ENCODE measurements around the gene ELK4. TPM values are rescaled to one million over a fixed set of nuclear protein-coding genes. Genes with fewer than 3 reads are reported as not detected.
A peak's percentile ranks its signal among the peaks of the same experiment; 100 is the strongest.

ELK4 gene
- total and polyA plus RNA-seq, 2 donors, result 14.3 to 20.2 TPM

DNA sequence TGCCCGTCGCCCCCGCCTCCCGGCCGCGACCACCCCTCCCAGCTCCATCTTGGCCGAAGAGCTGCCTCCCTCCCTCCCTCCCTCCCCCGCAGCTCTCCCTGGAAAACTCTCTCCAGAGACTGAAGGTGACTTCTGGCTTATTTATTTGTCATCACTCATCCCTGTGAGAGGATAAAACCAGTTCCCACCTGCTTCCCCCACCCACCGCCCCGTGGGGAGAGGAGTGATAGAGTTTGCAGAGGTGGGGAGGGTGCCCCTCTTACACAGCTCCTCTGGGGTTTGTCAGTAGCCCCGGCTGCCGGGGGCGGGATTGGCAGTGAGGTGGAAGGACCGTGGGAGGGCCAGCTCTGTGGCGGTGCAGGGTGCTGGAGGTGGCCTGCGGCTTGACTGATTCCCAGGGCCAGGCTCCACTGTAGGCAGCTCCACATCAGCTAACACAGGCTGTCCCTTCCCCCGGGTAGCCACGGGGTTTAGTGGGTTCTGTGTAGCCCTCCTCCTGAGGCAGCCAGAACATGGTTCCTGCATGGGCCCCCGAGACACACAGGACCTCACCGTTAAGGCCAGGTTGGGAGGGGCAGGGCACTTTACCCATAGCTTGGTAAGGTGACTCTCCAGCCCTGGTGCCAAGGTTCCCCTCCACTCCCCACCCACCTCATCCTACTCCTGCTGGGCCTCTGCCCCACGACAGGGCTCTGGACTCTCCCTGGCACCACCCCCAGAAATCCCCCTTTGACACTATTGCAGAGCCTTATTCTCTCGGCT lies 62.2 kb downstream of the ELK4 start:
- no peaks in the 10 kb centered on the region for H3K4me1 ChIP-seq (ENCODE audit: control insufficient read depth in 2 of 2, insufficient read depth in 2 of 2, low read length in 2 of 2)
- no peak overlapping the region for H3K27ac ChIP-seq (ENCODE audit: low read depth in 1 of 2, low read length in 1 of 2)
- no peaks in the 10 kb centered on the region for H3K36me3 ChIP-seq (ENCODE audit: control insufficient read depth in 2 of 2, insufficient read depth in 2 of 2, low read length in 1 of 2)
- no peak for DNase-seq (ENCODE audit: low read depth in 6 of 9, low spot score in 9 of 9)
- H3K9me3 ChIP-seq (ENCODE audit: control insufficient read depth in 2 of 2, insufficient read depth in 1 of 2, low read length in 1 of 2), result peaks cover 0 to 5% of the 10 kb centered on the region in 2 donors
- 35% methylated on average over 22 of the region's 22 CpGs for WGBS
- H3K27me3 ChIP-seq (ENCODE audit: control insufficient read depth in 2 of 2, insufficient read depth in 1 of 2, low read length in 1 of 2), result peaks cover 38 to 81% of the 10 kb centered on the region in 2 donors
- H3K4me3 ChIP-seq (ENCODE audit: low read length in 2 of 2), result no peak overlapping the region

- 2% methylated on average over 90 of the region's 90 CpGs for WGBS
- H3K27me3 ChIP-seq (ENCODE audit: control insufficient read depth in 2 of 2, insufficient read depth in 1 of 2, low read length in 1 of 2), result peaks cover 38 to 80% of the 10 kb centered on the region in 2 donors
- peak overlapping the region in 1 of 2 donors; percentile 17 for H3K4me3 ChIP-seq (ENCODE audit: low read length in 2 of 2)
- no peak overlapping the region for H3K27ac ChIP-seq (ENCODE audit: low read depth in 1 of 2, low read length in 1 of 2)
- DNase-seq (ENCODE audit: low read depth in 6 of 9, low spot score in 9 of 9), result no peak
- H3K36me3 ChIP-seq (ENCODE audit: control insufficient read depth in 2 of 2, insufficient read depth in 2 of 2, low read length in 1 of 2), result no peaks in the 10 kb centered on the region
- peaks cover 0 to 5% of the 10 kb centered on the region in 2 donors for H3K9me3 ChIP-seq (ENCODE audit: control insufficient read depth in 2 of 2, insufficient read depth in 1 of 2, low read length in 1 of 2)
- H3K4me1 ChIP-seq (ENCODE audit: control insufficient read depth in 2 of 2, insufficient read depth in 2 of 2, low read length in 2 of 2), result no peaks in the 10 kb centered on the region
Observed at GRCh38 chr1:205568469-205569361, 63.1 kb downstream of the ELK4 start.

DNA sequence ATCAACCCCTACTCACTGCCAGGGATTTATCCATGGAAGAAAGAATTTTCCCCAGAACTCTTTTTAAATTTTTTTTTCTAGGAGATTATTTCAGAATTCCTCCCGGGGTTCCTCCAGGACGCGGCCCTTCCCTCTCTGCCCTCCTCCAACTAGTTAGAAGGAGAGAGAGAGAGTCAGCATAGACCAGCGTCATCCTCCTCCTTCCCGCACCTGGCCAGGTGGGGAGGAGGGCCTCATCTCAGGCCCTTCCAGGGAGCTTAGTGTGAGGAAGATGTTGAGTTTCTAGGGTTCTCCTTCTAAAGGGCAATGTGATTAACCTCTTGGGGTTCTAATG lies 63.7 kb downstream of the ELK4 start:
- 60% methylated on average over 5 of the region's 5 CpGs for WGBS
- Histone ChIP-seq H3K4me1 (ENCODE audit: control insufficient read depth in 2 of 2, insufficient read depth in 2 of 2, low read length in 2 of 2) (no peaks in the 10 kb centered on the region), H3K27ac (ENCODE audit: low read depth in 1 of 2, low read length in 1 of 2) (no peak overlapping the region), H3K36me3 (ENCODE audit: control insufficient read depth in 2 of 2, insufficient read depth in 2 of 2, low read length in 1 of 2) (no peaks in the 10 kb centered on the region), H3K4me3 (ENCODE audit: low read length in 2 of 2) (no peak overlapping the region), H3K9me3 (ENCODE audit: control insufficient read depth in 2 of 2, insufficient read depth in 1 of 2, low read length in 1 of 2) (peaks cover 0 to 5% of the 10 kb centered on the region in 2 donors), H3K27me3 (ENCODE audit: control insufficient read depth in 2 of 2, insufficient read depth in 1 of 2, low read length in 1 of 2) (peaks cover 38 to 80% of the 10 kb centered on the region in 2 donors)
- no peak for DNase-seq (ENCODE audit: low read depth in 6 of 9, low spot score in 9 of 9)

- peaks cover 38 to 80% of the 10 kb centered on the region in 2 donors for H3K27me3 ChIP-seq (ENCODE audit: control insufficient read depth in 2 of 2, insufficient read depth in 1 of 2, low read length in 1 of 2)
- 92% methylated on average over 6 of the region's 6 CpGs for WGBS
- H3K4me3 ChIP-seq (ENCODE audit: low read length in 2 of 2), result no peak overlapping the region
- no peaks in the 10 kb centered on the region for H3K4me1 ChIP-seq (ENCODE audit: control insufficient read depth in 2 of 2, insufficient read depth in 2 of 2, low read length in 2 of 2)
- no peaks in the 10 kb centered on the region for H3K36me3 ChIP-seq (ENCODE audit: control insufficient read depth in 2 of 2, insufficient read depth in 2 of 2, low read length in 1 of 2)
- no peak for DNase-seq (ENCODE audit: low read depth in 6 of 9, low spot score in 9 of 9)
- H3K27ac ChIP-seq (ENCODE audit: low read depth in 1 of 2, low read length in 1 of 2), result no peak overlapping the region
- peaks cover 0 to 5% of the 10 kb centered on the region in 2 donors for H3K9me3 ChIP-seq (ENCODE audit: control insufficient read depth in 2 of 2, insufficient read depth in 1 of 2, low read length in 1 of 2)
Observed at GRCh38 chr1:205567716-205568115, 64.1 kb downstream of the ELK4 start.

DNA sequence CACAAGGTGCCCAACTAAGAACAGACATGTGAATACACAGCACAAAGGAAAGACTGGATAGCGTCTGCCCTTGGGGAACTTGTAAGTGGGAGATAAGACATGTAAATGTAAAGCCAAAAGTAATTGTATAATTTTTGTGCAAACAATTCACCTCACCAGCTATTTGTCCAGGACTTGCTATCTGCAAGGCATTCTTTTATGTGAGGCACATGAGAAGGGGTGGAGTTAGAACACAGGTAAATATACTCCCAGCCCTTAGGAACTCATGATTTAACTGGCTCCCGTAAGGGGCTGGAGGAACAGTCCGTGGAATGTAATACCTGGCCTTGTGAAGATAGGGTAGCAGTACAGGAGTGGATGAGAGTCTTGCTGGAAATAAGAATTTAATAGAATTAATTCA lies 66.0 kb downstream of the ELK4 start:
- peaks cover 0 to 5% of the 10 kb centered on the region in 2 donors for H3K9me3 ChIP-seq (ENCODE audit: control insufficient read depth in 2 of 2, insufficient read depth in 1 of 2, low read length in 1 of 2)
- H3K27me3 ChIP-seq (ENCODE audit: control insufficient read depth in 2 of 2, insufficient read depth in 1 of 2, low read length in 1 of 2), result peaks cover 36 to 60% of the 10 kb centered on the region in 2 donors
- WGBS, result 92% methylated on average over 3 of the region's 3 CpGs
- H3K4me1 ChIP-seq (ENCODE audit: control insufficient read depth in 2 of 2, insufficient read depth in 2 of 2, low read length in 2 of 2), result no peaks in the 10 kb centered on the region
- no peaks in the 10 kb centered on the region for H3K36me3 ChIP-seq (ENCODE audit: control insufficient read depth in 2 of 2, insufficient read depth in 2 of 2, low read length in 1 of 2)
- H3K27ac ChIP-seq (ENCODE audit: low read depth in 1 of 2, low read length in 1 of 2), result no peak overlapping the region
- no peak overlapping the region for H3K4me3 ChIP-seq (ENCODE audit: low read length in 2 of 2)
- DNase-seq (ENCODE audit: low read depth in 6 of 9, low spot score in 9 of 9), result no peak

- Histone ChIP-seq H3K27me3 (ENCODE audit: control insufficient read depth in 2 of 2, insufficient read depth in 1 of 2, low read length in 1 of 2) (peaks cover 21 to 44% of the 10 kb centered on the region in 2 donors), H3K27ac (ENCODE audit: low read depth in 1 of 2, low read length in 1 of 2) (no peak overlapping the region), H3K4me3 (ENCODE audit: low read length in 2 of 2) (no peak overlapping the region), H3K9me3 (ENCODE audit: control insufficient read depth in 2 of 2, insufficient read depth in 1 of 2, low read length in 1 of 2) (peaks cover 0 to 5% of the 10 kb centered on the region in 2 donors), H3K36me3 (ENCODE audit: control insufficient read depth in 2 of 2, insufficient read depth in 2 of 2, low read length in 1 of 2) (no peaks in the 10 kb centered on the region), H3K4me1 (ENCODE audit: control insufficient read depth in 2 of 2, insufficient read depth in 2 of 2, low read length in 2 of 2) (no peaks in the 10 kb centered on the region)
- DNase-seq (ENCODE audit: low read depth in 6 of 9, low spot score in 9 of 9), result no peak
- WGBS, result 69% methylated on average over 5 of the region's 5 CpGs
Observed at GRCh38 chr1:205563927-205564441, 67.8 kb downstream of the ELK4 start.

DNA sequence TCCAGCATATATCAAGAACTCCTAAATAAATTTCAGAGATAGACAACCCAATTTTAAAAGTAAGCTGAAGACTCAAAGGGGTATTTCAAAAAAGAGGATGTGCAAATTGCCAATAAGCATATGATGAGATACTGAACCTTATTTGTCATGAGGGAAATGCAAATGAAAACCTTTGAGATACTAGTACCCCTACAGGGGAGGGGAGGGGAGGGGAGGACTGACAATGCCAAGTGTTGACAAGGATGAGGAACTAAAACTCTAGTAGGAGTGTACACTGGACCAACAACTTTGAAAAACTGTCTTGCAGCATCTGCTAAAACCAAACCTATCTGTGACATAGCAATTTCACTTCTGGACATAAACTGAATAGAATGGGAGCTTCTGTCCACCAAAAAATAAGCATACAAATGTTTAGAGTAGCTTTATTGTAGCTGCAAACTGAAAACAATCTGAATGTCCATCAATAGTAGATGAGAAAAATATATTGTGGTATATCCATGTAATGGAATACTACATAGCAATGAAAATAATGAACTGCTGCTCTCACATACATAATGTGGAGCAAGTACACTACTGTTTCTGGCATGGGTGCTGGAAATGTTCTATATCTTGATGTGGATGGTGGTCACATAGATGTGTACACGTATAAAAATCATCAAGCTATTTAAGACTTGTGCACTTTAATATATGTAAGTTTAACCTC lies 70.2 kb downstream of the ELK4 start:
- no peak overlapping the region for H3K4me3 ChIP-seq (ENCODE audit: low read length in 2 of 2)
- no peaks in the 10 kb centered on the region for H3K36me3 ChIP-seq (ENCODE audit: control insufficient read depth in 2 of 2, insufficient read depth in 2 of 2, low read length in 1 of 2)
- H3K9me3 ChIP-seq (ENCODE audit: control insufficient read depth in 2 of 2, insufficient read depth in 1 of 2, low read length in 1 of 2), result no peaks in the 10 kb centered on the region
- peaks cover 2 to 23% of the 10 kb centered on the region in 2 donors for H3K27me3 ChIP-seq (ENCODE audit: control insufficient read depth in 2 of 2, insufficient read depth in 1 of 2, low read length in 1 of 2)
- no peak overlapping the region for H3K27ac ChIP-seq (ENCODE audit: low read depth in 1 of 2, low read length in 1 of 2)
- 100% methylated on average over 1 of the region's 1 CpG for WGBS
- H3K4me1 ChIP-seq (ENCODE audit: control insufficient read depth in 2 of 2, insufficient read depth in 2 of 2, low read length in 2 of 2), result no peaks in the 10 kb centered on the region
- DNase-seq (ENCODE audit: low read depth in 6 of 9, low spot score in 9 of 9), result no peak

Measured in thymus (tissue), 11 donors.